ENCODE data around the gene FILIP1. TPM values are rescaled to one million over a fixed set of nuclear protein-coding genes. Genes with fewer than 3 reads are reported as not detected.

The FILIP1 gene
- total and polyA plus RNA-seq, 10 of the 15 experiments (the other 5 are each of a cell fraction or from before 2014, with no cell fraction given), result 0.23 to 2.0 (median 0.44) TPM

DNA sequence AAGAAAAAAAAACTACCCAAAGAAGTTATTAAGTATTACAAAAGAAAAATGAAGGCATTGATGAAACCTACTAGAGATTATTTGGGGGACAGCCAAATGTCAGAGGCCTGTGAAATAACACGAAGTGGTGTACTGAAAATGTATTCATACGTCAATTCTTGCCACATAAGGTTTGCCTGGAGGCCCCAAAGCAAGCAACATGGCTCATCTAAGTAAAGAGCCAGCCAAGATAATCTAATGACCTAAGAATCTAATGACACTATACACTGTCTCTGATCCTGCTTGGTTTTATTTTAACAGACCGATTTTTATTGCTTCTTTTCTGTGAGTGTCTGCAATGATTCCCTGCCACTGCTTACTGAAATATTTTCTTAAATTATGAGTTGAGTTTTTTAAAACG, 34.7 kb downstream of the FILIP1 start:
- no peak overlapping the region for H3K27ac ChIP-seq (ENCODE audit: control insufficient read depth, insufficient read depth)
- H3K4me2 ChIP-seq (ENCODE audit: control insufficient read depth, insufficient read depth), result no peak overlapping the region
- H3K4me3 ChIP-seq, result no peak overlapping the region
- H3K9ac ChIP-seq (ENCODE audit: control insufficient read depth, insufficient read depth, low read length), result no peak overlapping the region
- CTCF ChIA-PET, result interaction anchor here (1.4 kb wide), 1 partner anchor 84 kb away, joined by 3 read pairs; no protein-coding TSS in a partner anchor
- no peaks in the 10 kb centered on the region for H3K27me3 ChIP-seq (replicated peaks in 1 of 2; ENCODE audit: control insufficient read depth in 2 of 2, insufficient read depth in 2 of 2, low read length in 1 of 2)
- FAIRE-seq (no peak), ATAC-seq (no peak), DNase-seq (ENCODE audit: low read depth, low spot score) (no peak)
- no peaks in the 10 kb centered on the region for H3K79me2 ChIP-seq (ENCODE audit: control insufficient read depth, insufficient read depth, low read length)
- intact Hi-C loops (cut with micrococcal nuclease; ENCODE audit: unreplicated experiment), result no loop called here
- H3K36me3 ChIP-seq (ENCODE audit: control insufficient read depth in 2 of 2, insufficient read depth in 2 of 2, low read length in 1 of 2), result no peaks in the 10 kb centered on the region
- no peaks in the 10 kb centered on the region for H3K4me1 ChIP-seq (ENCODE audit: control insufficient read depth, insufficient read depth, low read length)
- in situ Hi-C loops (cut with MboI), result no loop called here
- SMC1A ChIA-PET (ENCODE audit: uncharacterized antibody, unreplicated experiment), result no interaction called here
- WGBS (ENCODE audit: insufficient coverage, insufficient replicate concordance, low lambda C conversion rate, missing lambda C conversion rate), result 28% methylated on average over 4 of the region's 4 CpGs
- H3K9me3 ChIP-seq (replicated peaks; ENCODE audit: control insufficient read depth, insufficient read depth, low read length), result no peaks in the 10 kb centered on the region
- no TSS peak for BruUV-seq (replicated peaks)
- no peak overlapping the region for H2AFZ ChIP-seq (ENCODE audit: control insufficient read depth, low read depth, low read length)
- RAD21 ChIA-PET (ENCODE audit: unreplicated experiment), result no interaction called here
- H4K20me1 ChIP-seq (ENCODE audit: control insufficient read depth, insufficient read depth), result no peaks in the 10 kb centered on the region
- POLR2A ChIA-PET, result no interaction called here
- TF ChIP-seq, protein P1, sequence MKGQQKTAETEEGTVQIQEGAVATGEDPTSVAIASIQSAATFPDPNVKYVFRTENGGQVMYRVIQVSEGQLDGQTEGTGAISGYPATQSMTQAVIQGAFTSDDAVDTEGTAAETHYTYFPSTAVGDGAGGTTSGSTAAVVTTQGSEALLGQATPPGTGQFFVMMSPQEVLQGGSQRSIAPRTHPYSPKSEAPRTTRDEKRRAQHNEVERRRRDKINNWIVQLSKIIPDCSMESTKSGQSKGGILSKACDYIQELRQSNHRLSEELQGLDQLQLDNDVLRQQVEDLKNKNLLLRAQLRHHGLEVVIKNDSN (IDR thresholded peaks at IDR 0.05; ENCODE audit: borderline replicate concordance, extremely low read length, insufficient read depth, low read depth, low read length), result no peak
- TF ChIP-seq ZNF207 (IDR thresholded peaks at IDR 0.05; ENCODE audit: borderline replicate concordance) (no peak), NRF1 (conservative IDR thresholded peaks at IDR 0.05; ENCODE audit: low read depth, low read length) (no peak), SUPT20H (IDR thresholded peaks at IDR 0.05; ENCODE audit: borderline replicate concordance, control insufficient read depth, low read depth, low read length) (no peak), TBL1XR1 (IDR thresholded peaks at IDR 0.05; ENCODE audit: low read depth, low read length) (no peak), BCL11A (IDR thresholded peaks at IDR 0.05; ENCODE audit: low read depth, low read length) (no peak), RUNX3 (IDR thresholded peaks at IDR 0.05; ENCODE audit: low read length) (no peak), RAD51 (IDR thresholded peaks at IDR 0.05) (no peak)
- TF ChIP-seq, protein P2, sequence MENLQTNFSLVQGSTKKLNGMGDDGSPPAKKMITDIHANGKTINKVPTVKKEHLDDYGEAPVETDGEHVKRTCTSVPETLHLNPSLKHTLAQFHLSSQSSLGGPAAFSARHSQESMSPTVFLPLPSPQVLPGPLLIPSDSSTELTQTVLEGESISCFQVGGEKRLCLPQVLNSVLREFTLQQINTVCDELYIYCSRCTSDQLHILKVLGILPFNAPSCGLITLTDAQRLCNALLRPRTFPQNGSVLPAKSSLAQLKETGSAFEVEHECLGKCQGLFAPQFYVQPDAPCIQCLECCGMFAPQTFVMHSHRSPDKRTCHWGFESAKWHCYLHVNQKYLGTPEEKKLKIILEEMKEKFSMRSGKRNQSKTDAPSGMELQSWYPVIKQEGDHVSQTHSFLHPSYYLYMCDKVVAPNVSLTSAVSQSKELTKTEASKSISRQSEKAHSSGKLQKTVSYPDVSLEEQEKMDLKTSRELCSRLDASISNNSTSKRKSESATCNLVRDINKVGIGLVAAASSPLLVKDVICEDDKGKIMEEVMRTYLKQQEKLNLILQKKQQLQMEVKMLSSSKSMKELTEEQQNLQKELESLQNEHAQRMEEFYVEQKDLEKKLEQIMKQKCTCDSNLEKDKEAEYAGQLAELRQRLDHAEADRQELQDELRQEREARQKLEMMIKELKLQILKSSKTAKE (IDR thresholded peaks at IDR 0.05; ENCODE audit: low read depth, poor library complexity, severe bottlenecking), result no peak
- TF ChIP-seq, protein P3, sequence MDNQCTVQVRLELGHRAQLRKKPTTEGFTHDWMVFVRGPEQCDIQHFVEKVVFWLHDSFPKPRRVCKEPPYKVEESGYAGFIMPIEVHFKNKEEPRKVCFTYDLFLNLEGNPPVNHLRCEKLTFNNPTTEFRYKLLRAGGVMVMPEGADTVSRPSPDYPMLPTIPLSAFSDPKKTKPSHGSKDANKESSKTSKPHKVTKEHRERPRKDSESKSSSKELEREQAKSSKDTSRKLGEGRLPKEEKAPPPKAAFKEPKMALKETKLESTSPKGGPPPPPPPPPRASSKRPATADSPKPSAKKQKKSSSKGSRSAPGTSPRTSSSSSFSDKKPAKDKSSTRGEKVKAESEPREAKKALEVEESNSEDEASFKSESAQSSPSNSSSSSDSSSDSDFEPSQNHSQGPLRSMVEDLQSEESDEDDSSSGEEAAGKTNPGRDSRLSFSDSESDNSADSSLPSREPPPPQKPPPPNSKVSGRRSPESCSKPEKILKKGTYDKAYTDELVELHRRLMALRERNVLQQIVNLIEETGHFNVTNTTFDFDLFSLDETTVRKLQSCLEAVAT (IDR thresholded peaks at IDR 0.05), result no peak
- TF ChIP-seq, protein P4, sequence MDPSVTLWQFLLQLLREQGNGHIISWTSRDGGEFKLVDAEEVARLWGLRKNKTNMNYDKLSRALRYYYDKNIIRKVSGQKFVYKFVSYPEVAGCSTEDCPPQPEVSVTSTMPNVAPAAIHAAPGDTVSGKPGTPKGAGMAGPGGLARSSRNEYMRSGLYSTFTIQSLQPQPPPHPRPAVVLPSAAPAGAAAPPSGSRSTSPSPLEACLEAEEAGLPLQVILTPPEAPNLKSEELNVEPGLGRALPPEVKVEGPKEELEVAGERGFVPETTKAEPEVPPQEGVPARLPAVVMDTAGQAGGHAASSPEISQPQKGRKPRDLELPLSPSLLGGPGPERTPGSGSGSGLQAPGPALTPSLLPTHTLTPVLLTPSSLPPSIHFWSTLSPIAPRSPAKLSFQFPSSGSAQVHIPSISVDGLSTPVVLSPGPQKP (IDR thresholded peaks at IDR 0.05; ENCODE audit: low read depth, low read length), result no peak
- TF ChIP-seq, protein P5, sequence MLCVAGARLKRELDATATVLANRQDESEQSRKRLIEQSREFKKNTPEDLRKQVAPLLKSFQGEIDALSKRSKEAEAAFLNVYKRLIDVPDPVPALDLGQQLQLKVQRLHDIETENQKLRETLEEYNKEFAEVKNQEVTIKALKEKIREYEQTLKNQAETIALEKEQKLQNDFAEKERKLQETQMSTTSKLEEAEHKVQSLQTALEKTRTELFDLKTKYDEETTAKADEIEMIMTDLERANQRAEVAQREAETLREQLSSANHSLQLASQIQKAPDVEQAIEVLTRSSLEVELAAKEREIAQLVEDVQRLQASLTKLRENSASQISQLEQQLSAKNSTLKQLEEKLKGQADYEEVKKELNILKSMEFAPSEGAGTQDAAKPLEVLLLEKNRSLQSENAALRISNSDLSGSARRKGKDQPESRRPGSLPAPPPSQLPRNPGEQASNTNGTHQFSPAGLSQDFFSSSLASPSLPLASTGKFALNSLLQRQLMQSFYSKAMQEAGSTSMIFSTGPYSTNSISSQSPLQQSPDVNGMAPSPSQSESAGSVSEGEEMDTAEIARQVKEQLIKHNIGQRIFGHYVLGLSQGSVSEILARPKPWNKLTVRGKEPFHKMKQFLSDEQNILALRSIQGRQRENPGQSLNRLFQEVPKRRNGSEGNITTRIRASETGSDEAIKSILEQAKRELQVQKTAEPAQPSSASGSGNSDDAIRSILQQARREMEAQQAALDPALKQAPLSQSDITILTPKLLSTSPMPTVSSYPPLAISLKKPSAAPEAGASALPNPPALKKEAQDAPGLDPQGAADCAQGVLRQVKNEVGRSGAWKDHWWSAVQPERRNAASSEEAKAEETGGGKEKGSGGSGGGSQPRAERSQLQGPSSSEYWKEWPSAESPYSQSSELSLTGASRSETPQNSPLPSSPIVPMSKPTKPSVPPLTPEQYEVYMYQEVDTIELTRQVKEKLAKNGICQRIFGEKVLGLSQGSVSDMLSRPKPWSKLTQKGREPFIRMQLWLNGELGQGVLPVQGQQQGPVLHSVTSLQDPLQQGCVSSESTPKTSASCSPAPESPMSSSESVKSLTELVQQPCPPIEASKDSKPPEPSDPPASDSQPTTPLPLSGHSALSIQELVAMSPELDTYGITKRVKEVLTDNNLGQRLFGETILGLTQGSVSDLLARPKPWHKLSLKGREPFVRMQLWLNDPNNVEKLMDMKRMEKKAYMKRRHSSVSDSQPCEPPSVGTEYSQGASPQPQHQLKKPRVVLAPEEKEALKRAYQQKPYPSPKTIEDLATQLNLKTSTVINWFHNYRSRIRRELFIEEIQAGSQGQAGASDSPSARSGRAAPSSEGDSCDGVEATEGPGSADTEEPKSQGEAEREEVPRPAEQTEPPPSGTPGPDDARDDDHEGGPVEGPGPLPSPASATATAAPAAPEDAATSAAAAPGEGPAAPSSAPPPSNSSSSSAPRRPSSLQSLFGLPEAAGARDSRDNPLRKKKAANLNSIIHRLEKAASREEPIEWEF (IDR thresholded peaks at IDR 0.05; ENCODE audit: insufficient replicate concordance, low read depth, low read length), result no peak

Data from GM12878 (cell line).